ENCODE measurements around the gene IBA57.

The IBA57 gene

DNA sequence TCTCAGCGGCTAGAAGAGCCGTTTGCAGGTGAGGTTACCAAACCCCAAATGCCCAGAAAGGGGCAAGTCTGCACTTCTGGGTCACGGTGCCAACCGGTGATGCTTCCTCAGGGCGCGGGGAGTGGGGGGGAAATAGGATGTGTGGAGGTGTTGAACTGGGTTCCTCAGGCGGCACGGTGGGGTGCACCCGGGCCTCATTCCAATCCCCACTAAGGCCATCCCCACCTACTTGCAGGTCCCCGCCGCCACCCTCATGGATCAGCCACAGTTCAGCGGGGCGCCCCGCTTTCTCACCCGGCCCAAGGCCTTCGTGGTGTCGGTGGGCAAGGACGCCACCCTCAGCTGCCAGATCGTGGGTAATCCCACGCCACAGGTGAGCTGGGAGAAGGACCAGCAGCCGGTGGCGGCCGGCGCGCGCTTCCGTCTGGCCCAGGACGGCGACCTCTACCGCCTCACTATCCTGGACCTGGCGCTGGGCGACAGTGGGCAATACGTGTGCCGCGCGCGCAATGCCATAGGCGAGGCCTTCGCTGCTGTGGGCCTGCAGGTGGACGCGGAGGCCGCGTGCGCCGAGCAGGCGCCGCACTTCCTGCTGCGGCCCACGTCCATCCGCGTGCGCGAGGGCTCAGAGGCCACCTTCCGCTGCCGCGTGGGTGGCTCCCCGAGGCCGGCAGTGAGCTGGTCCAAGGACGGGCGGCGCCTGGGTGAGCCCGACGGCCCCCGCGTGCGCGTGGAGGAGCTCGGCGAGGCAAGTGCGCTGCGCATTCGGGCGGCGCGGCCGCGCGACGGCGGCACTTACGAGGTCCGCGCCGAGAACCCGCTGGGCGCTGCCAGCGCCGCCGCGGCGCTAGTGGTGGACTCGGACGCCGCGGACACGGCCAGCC lies 46.2 kb downstream of the IBA57 start:
- Histone ChIP-seq H3K4me1 (peaks cover 0 to 20% (median 18%) of the 10 kb centered on the region in 4 donors), H3K36me3 (peaks cover 0 to 7% (median 0%) of the 10 kb centered on the region in 3 donors), H3K27ac (no peak overlapping the region), H3K27me3 (peaks cover 0 to 64% of the 10 kb centered on the region in 2 donors), H3K9me3 (no peaks in the 10 kb centered on the region), H3K4me3 (no peak overlapping the region)
- TF ChIP-seq, protein P1, sequence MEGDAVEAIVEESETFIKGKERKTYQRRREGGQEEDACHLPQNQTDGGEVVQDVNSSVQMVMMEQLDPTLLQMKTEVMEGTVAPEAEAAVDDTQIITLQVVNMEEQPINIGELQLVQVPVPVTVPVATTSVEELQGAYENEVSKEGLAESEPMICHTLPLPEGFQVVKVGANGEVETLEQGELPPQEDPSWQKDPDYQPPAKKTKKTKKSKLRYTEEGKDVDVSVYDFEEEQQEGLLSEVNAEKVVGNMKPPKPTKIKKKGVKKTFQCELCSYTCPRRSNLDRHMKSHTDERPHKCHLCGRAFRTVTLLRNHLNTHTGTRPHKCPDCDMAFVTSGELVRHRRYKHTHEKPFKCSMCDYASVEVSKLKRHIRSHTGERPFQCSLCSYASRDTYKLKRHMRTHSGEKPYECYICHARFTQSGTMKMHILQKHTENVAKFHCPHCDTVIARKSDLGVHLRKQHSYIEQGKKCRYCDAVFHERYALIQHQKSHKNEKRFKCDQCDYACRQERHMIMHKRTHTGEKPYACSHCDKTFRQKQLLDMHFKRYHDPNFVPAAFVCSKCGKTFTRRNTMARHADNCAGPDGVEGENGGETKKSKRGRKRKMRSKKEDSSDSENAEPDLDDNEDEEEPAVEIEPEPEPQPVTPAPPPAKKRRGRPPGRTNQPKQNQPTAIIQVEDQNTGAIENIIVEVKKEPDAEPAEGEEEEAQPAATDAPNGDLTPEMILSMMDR (IDR thresholded peaks at IDR 0.05): no peak
- peak in 1 of 2 donors; percentile 53 for DNase-seq
- intact Hi-C loops (cut with DNase I; ENCODE audit: low total_unique reads): loop anchor here (10.0 kb wide), 1 partner anchor 193 kb away; the partner anchor contains the start of gene TRIM11

- peak overlapping the region; percentile 41 to 49 for H3K4me3 ChIP-seq
- TF ChIP-seq, protein P1 (IDR thresholded peaks at IDR 0.05): no peak
- H3K36me3 ChIP-seq: peaks cover 0 to 14% (median 0%) of the 10 kb centered on the region in 3 donors
- peaks cover 0 to 20% (median 18%) of the 10 kb centered on the region in 4 donors for H3K4me1 ChIP-seq
- no peaks in the 10 kb centered on the region for H3K9me3 ChIP-seq
- intact Hi-C loops (cut with DNase I; ENCODE audit: low total_unique reads): loop anchor here (10.0 kb wide), 1 partner anchor 192 kb away; the partner anchor contains the start of gene TRIM11
- DNase-seq: no peak
- peaks cover 0 to 60% of the 10 kb centered on the region in 2 donors for H3K27me3 ChIP-seq
- no peak overlapping the region for H3K27ac ChIP-seq
These were observed 46.9 kb downstream of the IBA57 start for GRCh38 chr1:228212415-228212965.

GRCh38 chr1:228212966-228213844 lies 47.6 kb downstream of the IBA57 start:
- DNase-seq: peak; percentile 63 to 90
- peaks cover 0 to 20% (median 18%) of the 10 kb centered on the region in 4 donors for H3K4me1 ChIP-seq
- H3K36me3 ChIP-seq: peaks cover 0 to 16% (median 0%) of the 10 kb centered on the region in 3 donors
- peaks cover 0 to 53% of the 10 kb centered on the region in 2 donors for H3K27me3 ChIP-seq
- no peak overlapping the region for H3K27ac ChIP-seq
- peak overlapping the region; percentile 41 to 49 for H3K4me3 ChIP-seq
- intact Hi-C loops (cut with DNase I; ENCODE audit: low total_unique reads): loop anchor here (10.0 kb wide), 1 partner anchor 192 kb away; the partner anchor contains the start of gene TRIM11
- H3K9me3 ChIP-seq: no peaks in the 10 kb centered on the region
- TF ChIP-seq, protein P1 (IDR thresholded peaks at IDR 0.05): peak; percentile 45 to 52

GRCh38 chr1:228213917-228214808 lies 48.6 kb downstream of the IBA57 start:
- intact Hi-C loops (cut with DNase I; ENCODE audit: low total_unique reads): loop anchor here (10.0 kb wide), 1 partner anchor 191 kb away; the partner anchor contains the start of gene TRIM11
- Histone ChIP-seq H3K27ac (no peak overlapping the region), H3K36me3 (peaks cover 0 to 20% (median 0%) of the 10 kb centered on the region in 3 donors)

More at GRCh38 chr1:228213917-228214808, 48.6 kb downstream of the IBA57 start:
- TF ChIP-seq, protein P1 (IDR thresholded peaks at IDR 0.05): no peak
- Histone ChIP-seq H3K9me3 (no peaks in the 10 kb centered on the region), H3K4me3 (peak overlapping the region; percentile 41 to 49), H3K4me1 (peaks cover 0 to 20% (median 18%) of the 10 kb centered on the region in 4 donors), H3K27me3 (peaks cover 0 to 43% of the 10 kb centered on the region in 2 donors)
- DNase-seq: no peak

Measured in tibial artery (tissue), 4 donors.